ENCODE results near the gene PRPF39. TPM values are rescaled to one million over a fixed set of nuclear protein-coding genes. Genes with fewer than 3 reads are reported as not detected.
"Not testable (repeated sequence)": the region's sequence is repeated elsewhere in the genome, so short reads cannot be mapped to it uniquely, and the experiment has no call there.

The PRPF39 gene
- polyA plus RNA-seq, 1 experiment: 26.4 TPM

DNA sequence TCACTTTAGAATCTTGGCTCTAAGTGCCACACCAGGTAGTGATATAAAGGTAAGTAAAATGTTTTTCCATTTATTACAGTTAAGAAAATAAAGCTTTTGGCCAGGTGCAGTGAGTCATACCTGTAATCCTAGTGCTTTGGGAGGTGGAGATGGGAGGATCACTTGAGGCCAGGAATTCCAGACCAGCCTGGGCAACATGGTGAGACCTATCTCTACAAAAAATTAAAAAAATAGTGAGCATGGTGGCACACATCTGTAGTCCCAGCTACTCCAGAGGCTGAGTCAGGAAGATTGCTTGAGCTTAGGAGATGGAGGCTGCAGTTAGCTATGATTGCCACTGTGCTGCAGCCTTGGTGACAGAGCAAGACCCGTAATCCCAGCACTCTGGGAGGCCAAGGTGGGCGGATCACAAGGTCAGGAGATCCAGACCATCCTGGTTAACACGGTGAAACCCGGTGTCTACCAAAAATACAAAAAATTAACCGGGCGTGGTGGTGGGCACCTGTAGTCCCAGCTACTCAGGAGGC lies 56.8 kb downstream of the PRPF39 start:
- CTCF ChIA-PET: interaction anchor here (1.1 kb wide), 1 partner anchor 127 kb away, joined by 5 read pairs; no protein-coding TSS in a partner anchor
- no peak for DNase-seq (ENCODE audit: low read depth)
- TF ChIP-seq, protein P1, sequence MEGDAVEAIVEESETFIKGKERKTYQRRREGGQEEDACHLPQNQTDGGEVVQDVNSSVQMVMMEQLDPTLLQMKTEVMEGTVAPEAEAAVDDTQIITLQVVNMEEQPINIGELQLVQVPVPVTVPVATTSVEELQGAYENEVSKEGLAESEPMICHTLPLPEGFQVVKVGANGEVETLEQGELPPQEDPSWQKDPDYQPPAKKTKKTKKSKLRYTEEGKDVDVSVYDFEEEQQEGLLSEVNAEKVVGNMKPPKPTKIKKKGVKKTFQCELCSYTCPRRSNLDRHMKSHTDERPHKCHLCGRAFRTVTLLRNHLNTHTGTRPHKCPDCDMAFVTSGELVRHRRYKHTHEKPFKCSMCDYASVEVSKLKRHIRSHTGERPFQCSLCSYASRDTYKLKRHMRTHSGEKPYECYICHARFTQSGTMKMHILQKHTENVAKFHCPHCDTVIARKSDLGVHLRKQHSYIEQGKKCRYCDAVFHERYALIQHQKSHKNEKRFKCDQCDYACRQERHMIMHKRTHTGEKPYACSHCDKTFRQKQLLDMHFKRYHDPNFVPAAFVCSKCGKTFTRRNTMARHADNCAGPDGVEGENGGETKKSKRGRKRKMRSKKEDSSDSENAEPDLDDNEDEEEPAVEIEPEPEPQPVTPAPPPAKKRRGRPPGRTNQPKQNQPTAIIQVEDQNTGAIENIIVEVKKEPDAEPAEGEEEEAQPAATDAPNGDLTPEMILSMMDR (IDR thresholded peaks at IDR 0.05; ENCODE audit: insufficient read depth, low read depth, low read length): no peak
- Histone ChIP-seq H3K27me3 (ENCODE audit: control insufficient read depth, insufficient read depth, low read length) (no peaks in the 10 kb centered on the region), H3K36me3 (ENCODE audit: control insufficient read depth, insufficient read depth, low read length) (no peaks in the 10 kb centered on the region), H3K4me3 (ENCODE audit: low read depth, low read length) (no peak overlapping the region)
- POLR2A ChIA-PET: interaction anchor here (0.6 kb wide), 1 partner anchor 133 kb away, joined by 3 read pairs; no protein-coding TSS in a partner anchor

DNA sequence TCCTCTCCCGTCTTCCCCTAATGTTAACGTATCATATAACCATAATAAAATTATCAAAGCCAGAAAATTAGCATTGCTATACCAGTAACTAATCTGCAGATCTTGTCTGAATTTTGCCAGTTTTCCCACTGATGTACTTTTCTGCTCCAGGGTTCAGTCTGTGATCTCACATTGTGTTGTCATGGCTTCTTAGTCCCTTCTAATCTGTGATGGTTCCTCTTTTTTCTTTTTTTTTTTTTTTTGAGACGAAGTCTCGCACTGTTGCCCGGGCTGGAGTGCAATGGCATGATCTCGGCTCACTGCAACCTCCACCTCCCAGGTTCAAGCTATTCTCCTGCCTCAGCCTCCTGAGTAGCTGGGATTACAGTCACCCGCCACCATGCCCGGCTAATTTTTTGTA lies 58.2 kb downstream of the PRPF39 start:
- H3K27me3 ChIP-seq (ENCODE audit: control insufficient read depth, insufficient read depth, low read length); POLR2A ChIA-PET; CTCF ChIA-PET; DNase-seq (ENCODE audit: low read depth); H3K4me3 ChIP-seq (ENCODE audit: low read depth, low read length); H3K36me3 ChIP-seq (ENCODE audit: control insufficient read depth, insufficient read depth, low read length): not testable (repeated sequence)

DNA sequence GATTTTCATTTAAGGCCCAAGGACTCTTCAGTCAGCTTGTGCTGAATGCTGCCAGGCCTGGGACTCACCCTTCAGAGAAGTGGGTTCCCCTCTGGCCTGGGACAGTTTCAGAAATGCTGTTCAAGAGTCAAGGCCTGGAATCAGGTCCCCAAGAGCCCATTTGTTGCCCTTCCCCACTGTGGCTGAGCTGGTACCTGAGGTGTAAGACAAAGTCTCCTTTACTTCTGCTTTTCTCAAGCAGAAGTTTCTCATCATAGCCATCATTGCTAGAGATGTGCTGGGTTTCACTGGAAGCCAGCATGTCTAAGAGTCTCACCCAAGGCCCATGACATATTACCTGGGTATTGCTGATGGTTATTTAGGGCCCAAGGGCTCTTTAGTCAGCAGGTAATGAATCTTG lies 60.7 kb downstream of the PRPF39 start:
- ChIA-PET POLR2A (no interaction called here), CTCF (no interaction called here)
- DNase-seq (ENCODE audit: low read depth): no peak
- Histone ChIP-seq H3K27me3 (ENCODE audit: control insufficient read depth, insufficient read depth, low read length) (no peaks in the 10 kb centered on the region), H3K4me3 (ENCODE audit: low read depth, low read length) (no peak overlapping the region), H3K36me3 (ENCODE audit: control insufficient read depth, insufficient read depth, low read length) (no peaks in the 10 kb centered on the region; the same call in 1 of the 2 replicates)
- TF ChIP-seq, protein P1 (IDR thresholded peaks at IDR 0.05; ENCODE audit: insufficient read depth, low read depth, low read length): no peak

DNA sequence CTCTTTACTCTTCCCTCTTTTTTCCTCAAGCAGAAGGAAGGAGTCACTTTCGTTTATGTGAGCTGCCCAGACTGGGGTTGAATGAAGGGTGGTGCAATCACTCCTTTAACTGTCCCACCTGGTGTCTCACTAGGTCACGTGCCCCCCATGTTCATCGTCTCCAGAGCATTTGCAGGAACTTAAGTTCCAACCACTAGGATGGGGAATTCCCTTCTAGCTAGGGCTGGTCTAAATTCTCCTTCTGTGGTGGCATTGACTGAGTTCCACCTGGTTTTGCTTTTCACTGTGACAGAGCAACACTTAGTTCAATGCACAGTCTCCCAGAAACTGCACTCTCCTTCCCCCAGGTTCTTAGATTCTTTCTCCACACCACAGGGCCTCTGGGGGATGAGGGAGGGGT lies 61.3 kb downstream of the PRPF39 start:
- Histone ChIP-seq H3K36me3 (ENCODE audit: control insufficient read depth, insufficient read depth, low read length) (no peaks in the 10 kb centered on the region; the same call in 1 of the 2 replicates), H3K4me3 (ENCODE audit: low read depth, low read length) (no peak overlapping the region), H3K27me3 (ENCODE audit: control insufficient read depth, insufficient read depth, low read length) (no peaks in the 10 kb centered on the region)
- TF ChIP-seq, protein P1 (IDR thresholded peaks at IDR 0.05; ENCODE audit: insufficient read depth, low read depth, low read length): no peak
- CTCF ChIA-PET: no interaction called here
- no peak for DNase-seq (ENCODE audit: low read depth)
- POLR2A ChIA-PET: no interaction called here

DNA sequence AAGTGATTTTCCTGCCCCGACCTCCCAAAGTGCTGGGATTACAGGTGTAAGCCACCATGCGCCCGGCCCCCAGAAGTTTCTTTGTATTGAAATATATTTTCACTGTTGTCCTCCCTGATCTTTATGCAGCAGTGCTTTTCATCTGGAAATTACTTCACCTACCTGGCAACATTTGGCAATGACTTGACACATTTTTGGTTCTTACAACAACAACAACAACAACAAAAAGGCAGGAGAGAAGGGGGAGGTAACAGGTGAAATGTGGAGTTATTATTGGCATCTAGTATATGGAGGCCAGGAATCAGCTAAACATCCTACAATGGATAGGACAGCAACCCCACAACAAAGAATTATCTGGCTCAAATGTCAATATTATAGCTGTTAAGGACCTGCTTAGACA lies 65.7 kb downstream of the PRPF39 start:
- ChIA-PET POLR2A (no interaction called here), CTCF (no interaction called here)
- no peak for DNase-seq (ENCODE audit: low read depth)
- TF ChIP-seq, protein P1 (IDR thresholded peaks at IDR 0.05; ENCODE audit: insufficient read depth, low read depth, low read length): no peak
- Histone ChIP-seq H3K4me3 (ENCODE audit: low read depth, low read length) (no peak overlapping the region), H3K36me3 (ENCODE audit: control insufficient read depth, insufficient read depth, low read length) (no peaks in the 10 kb centered on the region; the same call in 1 of the 2 replicates), H3K27me3 (ENCODE audit: control insufficient read depth, insufficient read depth, low read length) (no peaks in the 10 kb centered on the region)

DNA sequence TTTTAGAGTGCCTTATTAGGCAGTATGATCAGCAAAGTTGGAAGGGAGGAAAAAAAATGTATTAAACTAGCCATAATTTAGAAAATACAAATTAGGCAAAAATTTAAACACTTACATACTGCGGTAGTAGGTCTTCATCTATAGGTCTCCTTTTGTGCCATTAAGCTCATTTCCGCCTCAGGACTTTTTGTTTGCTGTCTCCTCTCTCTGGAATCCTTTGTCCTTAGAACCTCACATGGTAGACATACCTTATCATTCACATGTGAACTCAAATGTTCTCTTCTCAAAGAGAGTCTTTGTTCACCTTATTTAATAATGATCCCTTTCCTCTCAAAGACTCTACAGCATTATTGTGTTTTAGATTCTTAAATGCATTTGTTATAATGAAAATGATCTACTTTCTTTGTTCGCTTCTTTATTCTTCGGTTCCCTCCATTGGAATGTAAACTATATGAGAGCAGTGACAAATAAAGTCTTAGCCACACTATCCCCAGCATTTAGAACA lies 66.5 kb downstream of the PRPF39 start:
- POLR2A ChIA-PET: no interaction called here
- H3K4me3 ChIP-seq (ENCODE audit: low read depth, low read length): no peak overlapping the region
- TF ChIP-seq, protein P1 (IDR thresholded peaks at IDR 0.05; ENCODE audit: insufficient read depth, low read depth, low read length): no peak
- H3K27me3 ChIP-seq (ENCODE audit: control insufficient read depth, insufficient read depth, low read length): no peaks in the 10 kb centered on the region
- no peaks in the 10 kb centered on the region; the same call in 1 of the 2 replicates for H3K36me3 ChIP-seq (ENCODE audit: control insufficient read depth, insufficient read depth, low read length)
- no peak for DNase-seq (ENCODE audit: low read depth)
- CTCF ChIA-PET: no interaction called here
